GM13977 (cell line): ENCODE measurements around the gene NMT2.
"Not testable (repeated sequence)": the region's sequence is repeated elsewhere in the genome, so short reads cannot be mapped to it uniquely, and the experiment has no call there.

Experiments
- DNase-seq: peaks from one replicate; pipeline ENCODE4 v3.0.0; 2012; ENCODE audit warnings: low spot score
- in situ Hi-C: fragments of 300-500 bp; cut with MboI; formaldehyde crosslinking; loops from one replicate; pipeline ENCODE4 v1.12.0; 2022; ENCODE audit warnings: low sequenced_read_pairs, low pct_unique_long_range_greater_than_20kb, mixed read lengths, inconsistent platforms; ENCODE audit not compliant: unreplicated experiment
- TF ChIP-seq, protein P1 (sequence below): IDR thresholded peaks from 2 replicates; pipeline ENCODE4 v1.5.1; 2012; ENCODE audit warnings: mild to moderate bottlenecking, control low read depth; ENCODE audit not compliant: insufficient read depth; ENCODE audit errors: extremely low read depth, missing control alignments

Gene NMT2

DNA sequence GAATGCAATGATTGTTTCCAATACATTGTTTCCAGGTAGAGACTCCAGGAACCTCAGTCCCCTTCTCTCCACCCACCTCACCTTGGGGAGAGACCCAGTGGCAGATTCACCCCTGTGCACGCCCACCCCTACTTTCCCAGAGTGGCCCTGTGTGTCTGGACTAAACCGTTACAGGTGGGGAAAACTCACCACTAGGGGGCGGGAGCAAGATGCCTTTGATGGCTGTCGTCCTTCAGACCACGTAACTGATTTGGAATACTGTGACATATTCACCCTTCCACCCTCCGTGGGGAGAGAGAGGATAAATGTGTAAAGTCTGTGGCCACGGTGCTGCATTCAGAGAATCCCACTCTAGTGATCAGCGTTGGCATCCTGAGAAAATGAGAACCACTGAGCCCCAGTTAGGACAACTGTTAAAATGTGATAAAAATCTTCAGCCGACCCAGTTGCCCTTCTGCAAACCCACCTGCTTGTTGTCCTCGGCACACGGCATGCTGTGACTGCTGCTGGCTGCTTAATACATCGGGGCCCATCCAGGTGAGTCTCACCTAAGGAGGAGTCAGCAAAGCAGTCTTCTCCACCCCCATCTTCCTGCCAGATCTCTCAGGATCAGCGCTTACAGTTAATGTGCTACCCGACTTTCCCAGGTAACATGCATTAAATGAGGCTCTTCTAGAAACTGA is 41.5 kb upstream of the NMT2 start:
- in situ Hi-C loops = no loop called here
- peak; percentile 80 for DNase-seq
- TF ChIP-seq, protein P1, sequence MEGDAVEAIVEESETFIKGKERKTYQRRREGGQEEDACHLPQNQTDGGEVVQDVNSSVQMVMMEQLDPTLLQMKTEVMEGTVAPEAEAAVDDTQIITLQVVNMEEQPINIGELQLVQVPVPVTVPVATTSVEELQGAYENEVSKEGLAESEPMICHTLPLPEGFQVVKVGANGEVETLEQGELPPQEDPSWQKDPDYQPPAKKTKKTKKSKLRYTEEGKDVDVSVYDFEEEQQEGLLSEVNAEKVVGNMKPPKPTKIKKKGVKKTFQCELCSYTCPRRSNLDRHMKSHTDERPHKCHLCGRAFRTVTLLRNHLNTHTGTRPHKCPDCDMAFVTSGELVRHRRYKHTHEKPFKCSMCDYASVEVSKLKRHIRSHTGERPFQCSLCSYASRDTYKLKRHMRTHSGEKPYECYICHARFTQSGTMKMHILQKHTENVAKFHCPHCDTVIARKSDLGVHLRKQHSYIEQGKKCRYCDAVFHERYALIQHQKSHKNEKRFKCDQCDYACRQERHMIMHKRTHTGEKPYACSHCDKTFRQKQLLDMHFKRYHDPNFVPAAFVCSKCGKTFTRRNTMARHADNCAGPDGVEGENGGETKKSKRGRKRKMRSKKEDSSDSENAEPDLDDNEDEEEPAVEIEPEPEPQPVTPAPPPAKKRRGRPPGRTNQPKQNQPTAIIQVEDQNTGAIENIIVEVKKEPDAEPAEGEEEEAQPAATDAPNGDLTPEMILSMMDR = peak; percentile 92

DNA sequence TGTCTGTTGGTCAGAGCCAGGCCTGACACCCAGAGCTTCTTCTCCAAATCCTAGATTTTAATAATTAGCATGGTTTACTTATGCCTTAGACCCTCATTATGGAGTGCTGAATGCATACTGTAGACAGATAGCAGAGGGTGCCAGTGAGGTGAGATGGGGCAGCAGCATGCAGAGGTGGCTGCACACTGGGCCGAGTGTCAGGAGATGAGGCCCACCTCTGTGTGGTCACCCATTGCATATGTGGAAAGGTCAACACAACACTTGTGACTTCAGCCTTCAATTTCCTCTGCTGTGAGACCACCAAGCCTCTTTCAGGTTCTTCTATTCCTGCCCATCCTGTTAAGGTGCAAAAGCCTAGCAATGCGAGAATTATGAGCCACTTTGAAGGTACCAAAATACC is 39.7 kb upstream of the NMT2 start:
- no peak for DNase-seq
- TF ChIP-seq, protein P1 = no peak
- in situ Hi-C loops = no loop called here

DNA sequence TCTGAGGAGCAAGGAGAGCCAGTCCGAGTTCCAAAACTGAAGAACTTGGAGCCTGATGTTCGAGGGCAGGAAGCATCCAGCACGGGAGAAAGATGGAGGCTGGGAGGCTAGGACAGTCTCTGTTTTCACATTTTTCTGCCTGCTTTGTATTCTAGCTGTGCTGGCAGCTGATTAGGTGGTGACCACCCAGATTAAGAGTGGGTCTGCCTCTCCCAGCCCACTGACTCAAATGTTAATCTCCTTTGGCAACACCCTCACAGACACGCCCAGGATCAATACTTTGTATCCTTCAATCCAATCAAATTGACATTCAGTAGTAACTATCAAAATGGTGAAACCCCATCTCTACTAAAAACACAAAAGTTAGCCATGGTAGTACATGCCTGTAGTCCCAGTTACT is 38.9 kb upstream of the NMT2 start:
- DNase-seq, in situ Hi-C loops: not testable (repeated sequence)

DNA sequence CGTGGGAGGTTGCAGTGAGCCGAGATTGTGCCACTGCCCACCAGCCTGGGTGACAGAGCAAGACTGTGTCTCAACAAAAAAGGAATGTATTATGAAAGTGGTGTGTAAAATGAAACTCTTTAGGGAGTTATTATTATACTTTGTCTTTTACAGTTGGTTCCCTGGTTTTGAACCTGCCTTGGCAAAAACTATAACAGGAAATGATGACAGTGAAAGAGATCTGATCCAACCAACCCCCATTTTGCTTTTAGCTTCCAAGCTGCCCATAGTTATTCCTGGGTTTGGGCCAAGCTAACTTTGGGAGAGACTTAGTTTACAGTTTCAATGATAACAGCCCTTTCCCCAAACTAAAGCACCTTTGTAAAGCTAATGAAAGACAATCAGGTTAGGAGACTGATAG is 34.1 kb upstream of the NMT2 start:
- no peak for DNase-seq
- in situ Hi-C loops = no loop called here
- TF ChIP-seq, protein P1 = no peak

DNA sequence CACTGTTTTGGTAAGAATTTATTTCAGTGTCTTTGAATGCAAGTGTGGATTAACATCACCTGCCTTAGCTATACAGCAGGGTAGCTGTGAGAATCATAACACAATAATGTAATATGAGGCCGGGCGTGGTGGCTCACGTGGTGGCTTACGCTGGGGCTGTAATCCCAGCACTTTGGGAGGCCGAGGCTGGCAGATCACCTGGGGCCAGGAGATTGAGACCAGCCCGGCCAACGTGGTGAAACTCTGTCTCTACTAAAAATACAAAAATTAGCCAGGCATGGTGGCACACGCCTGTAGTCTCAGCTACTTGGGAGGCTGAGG is 33.8 kb upstream of the NMT2 start:
- DNase-seq, in situ Hi-C loops: not testable (repeated sequence)

DNA sequence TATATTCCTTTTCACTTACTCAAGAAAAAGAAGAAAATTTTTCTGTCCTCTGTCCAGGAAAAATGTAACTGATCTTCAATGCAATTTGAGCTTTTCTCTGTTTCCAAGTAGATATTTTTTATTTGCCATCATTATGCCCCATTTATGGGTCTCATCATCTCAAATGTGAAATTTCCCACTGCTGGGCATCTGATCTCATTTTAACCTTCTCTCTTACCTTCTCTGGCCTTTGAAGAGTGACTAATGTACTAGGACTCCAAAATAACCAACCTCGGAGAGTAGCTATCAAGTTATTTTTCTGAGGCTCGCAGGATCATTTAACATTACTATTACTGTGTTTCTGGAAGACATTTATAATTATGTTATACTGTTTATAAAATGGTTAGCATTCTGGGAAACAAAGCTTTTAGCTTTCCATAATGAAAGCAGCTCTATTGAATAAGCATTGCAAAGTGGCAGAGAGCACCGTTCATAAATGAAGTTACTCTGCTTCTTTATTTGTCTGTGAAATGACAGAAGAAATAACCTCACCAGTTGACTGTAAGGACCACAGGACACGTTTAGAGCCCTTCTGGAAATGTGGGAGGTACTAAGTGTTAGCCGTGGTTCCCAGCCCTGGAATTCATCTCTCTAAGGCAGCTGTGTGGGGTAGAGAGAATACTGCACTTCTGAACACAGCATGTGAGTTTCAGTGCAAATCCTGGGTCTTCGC is 33.3 kb upstream of the NMT2 start:
- in situ Hi-C loops = no loop called here
- DNase-seq = no peak
- TF ChIP-seq, protein P1 = no peak

DNA sequence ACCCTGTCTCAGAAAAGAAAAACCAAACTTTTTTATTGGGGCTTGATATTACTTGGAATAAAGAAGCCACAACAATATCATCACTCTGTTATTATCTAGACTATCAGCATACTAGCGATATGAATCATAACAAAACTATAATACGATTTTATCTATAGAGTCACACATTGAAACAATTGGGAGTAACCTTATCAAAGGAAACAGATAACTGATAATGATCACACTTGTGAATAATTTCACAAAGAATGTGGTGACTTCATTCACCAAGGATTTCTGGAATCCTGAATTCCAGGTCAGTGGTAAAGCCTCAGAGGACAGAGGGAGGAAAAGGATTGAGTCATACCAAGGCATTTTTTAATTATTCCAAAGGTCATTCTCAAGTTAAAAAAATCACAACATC is 32.1 kb upstream of the NMT2 start:
- TF ChIP-seq, protein P1 = no peak
- DNase-seq = no peak
- in situ Hi-C loops = no loop called here
